Islet precursor cell (in vitro differentiated cells): Measurements from ENCODE around the gene ALDH3A1.
A peak's percentile ranks its signal among the peaks of the same experiment; 100 is the strongest.
"Not testable (repeated sequence)": the region's sequence is repeated elsewhere in the genome, so short reads cannot be mapped to it uniquely, and the experiment has no call there.

ENCODE experiments used
- DNase-seq: peaks from one replicate; pipeline ENCODE4 v3.0.0-alpha.2; 2018

Gene ALDH3A1

DNA sequence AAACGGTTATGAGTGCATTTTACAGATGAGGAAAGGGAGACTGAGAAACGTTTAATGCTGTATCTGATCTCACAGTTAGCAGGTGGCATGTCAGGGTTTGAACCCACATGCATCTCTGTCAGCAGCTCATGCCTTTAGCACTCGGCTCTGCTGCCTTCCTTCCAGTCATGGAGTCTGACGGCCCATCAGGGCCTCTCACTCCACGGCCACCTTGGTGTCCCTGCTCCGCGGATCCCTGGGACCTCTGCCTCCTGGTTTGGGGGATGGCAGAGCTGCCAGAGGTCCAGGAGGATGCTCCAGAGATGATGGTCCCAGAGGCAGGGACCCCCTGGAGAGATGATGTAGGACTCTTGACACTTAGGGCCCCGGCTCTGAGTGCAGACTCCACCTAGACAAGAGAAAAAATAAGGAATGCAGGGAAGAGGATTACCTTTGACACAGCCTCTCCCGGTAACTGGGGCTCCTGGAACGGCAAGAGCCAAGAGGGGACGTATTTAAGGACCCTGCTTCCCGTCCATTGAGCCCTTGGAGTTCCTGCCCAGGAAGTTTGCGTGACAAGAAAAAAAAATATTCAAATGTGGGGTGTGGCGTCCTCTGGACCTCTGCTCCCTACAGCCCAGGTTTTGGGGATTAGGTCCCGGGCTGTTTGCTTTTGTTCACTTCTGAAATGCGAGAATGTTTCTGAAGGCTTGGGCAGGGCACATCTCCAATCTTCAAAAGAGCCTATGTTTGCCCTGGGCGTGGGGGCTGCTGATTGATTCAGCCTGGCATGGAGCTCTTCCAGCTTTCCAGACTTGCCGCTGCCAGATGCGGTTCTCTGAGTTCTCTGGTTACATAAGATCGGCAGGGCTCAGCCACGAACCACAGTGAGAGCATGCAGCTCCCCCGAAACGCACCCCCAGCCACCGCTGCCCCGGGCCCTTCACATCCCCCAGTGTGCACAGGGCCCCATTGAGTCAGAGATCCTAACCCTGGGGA, at the start of gene ALDH3A1:
TSS of gene ALDH3A1 (minus strand) at position 470 of the 978 bp plus-strand sequence. CDS start 3,169 bp downstream, outside the sequence.
- DNase-seq, result no peak

DNA sequence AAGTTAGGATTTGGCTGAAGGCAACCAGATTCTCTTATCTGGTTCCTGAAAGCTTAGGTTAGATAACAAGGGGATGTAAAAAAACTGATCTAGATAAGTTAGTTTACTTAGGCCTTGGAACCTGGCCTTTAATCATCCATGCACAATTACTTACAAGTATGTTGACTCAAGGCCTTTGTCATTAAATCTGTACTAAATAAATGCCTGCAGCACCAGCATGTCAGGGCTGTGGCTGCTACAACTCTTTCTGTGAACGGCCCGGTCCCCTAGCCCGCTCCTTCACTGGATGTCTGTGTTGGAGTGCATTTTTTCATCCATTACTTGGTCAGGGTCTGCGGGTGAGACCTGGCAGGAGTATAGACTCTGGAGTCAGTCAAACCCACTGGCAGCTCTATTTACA, 48.4 kb upstream of the ALDH3A1 start:
- DNase-seq, result no peak

DNA sequence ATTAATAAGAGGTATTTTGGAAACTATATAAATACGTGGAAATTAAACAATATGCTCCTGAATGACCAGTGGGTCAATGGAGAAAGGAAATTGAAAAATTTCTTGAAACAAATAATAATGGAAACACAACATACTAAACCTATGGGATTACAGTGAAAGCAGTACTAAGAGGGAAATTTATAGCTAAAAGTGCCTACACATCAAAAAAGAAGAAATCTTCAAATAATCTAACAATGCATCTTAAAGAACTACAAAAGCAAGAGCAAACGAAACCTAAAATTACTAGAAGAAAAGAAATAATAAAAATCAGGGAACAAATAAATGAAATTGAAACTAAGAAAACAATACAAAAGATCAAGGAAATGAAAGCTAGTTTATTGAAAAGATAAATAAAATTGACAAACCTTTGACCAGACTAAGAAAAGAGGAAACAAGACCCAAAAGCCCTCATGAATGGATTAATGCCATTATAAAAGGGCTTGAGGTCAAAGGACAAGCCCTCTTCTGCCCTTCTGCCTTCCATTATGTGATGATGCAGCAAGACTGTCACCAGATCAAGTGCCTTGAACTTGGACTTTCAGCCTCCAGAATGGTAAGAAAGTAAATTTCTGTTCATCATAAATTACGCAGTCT, 43.9 kb upstream of the ALDH3A1 start:
- no peak for DNase-seq

DNA sequence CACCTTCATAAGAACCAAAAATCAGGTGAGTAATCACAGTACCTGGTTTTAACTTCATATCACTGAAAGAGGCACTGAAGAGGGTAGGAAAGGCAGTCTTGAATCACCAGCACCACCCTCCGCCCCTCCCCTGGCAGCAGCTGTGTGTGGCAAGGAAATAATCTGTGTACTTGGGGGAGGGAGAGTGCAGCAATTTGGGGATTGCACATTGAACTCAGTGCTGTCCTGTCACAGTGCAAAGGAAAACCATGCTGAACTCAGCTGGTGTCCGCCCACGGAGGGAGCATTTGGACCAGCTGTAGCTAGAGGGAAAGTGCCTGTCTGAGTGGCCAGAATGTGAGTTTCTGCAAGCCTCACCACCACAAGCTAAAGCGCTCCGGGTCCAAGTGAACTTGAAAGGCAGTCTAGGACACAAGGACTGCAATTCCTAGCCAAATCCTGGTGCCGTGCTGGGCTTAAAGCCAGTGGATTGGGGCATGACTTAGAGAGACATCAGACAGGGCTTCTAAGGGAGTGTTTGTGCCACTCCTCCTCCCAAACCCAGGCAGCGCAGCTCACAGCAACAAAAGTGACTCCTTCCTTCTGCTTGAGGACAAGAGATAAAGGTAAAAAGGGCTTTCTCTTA, 39.7 kb upstream of the ALDH3A1 start:
- no peak for DNase-seq

DNA sequence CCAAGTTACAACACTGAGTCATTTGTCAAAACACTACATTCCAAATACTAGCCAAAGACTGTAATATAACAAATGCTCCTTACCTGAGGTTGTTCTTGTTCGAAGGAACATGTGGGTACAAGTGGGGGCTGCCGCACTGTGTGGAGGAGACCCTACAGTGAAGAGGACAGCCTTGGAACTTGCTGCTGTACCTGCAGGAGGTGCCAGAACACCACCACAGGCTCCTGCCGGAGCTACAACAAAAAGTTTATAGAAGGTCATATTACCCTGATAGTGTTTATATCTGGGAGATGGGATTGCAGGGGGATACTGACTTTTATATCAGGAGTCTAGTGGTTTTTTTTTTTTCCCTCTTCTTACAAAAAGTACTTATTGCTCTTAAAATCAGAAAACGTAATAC, 37.8 kb upstream of the ALDH3A1 start:
- DNase-seq, result no peak

DNA sequence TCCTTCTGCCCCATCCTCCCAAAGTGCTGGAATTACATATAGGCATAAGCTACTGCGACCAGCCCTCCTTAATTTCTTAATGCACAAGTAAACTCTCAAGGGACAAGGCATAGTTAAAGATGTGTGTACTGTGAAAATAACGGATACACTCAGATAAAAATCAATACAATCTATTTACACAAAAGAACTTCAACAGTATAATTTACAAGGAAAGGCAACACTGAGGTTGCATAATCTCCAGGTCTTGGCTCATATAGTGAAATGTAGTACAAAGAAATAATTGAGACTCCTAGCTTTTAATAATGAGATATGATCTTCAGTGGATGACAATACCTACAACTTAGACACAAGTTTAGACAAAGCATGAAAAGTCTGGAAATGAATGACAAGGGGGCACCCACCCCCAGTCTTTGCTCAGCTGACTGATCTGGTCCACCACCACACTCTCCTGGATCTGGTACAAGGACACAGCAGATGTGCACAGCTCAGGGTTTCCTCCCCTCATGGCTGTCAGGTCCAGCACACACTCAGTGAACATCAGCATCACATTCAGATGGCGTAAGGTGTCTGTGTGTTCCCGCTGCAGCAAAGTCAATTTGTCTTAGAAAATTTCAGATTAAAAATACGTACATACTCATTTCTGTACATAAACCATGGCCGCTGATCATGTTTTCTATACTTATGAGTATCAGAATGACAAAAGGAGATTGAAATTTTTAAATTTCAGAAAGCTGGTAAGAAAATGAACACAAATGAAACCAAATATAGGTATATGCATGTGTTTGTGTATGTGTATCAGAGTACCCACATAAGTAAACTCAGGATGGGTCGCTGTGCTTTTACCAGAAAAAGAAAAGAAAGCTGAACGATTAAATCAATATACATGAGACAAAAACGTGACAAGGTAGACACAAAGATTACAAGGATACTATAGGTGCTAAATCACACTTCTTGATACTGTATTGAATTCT, 33.7 kb upstream of the ALDH3A1 start:
- no peak for DNase-seq

DNA sequence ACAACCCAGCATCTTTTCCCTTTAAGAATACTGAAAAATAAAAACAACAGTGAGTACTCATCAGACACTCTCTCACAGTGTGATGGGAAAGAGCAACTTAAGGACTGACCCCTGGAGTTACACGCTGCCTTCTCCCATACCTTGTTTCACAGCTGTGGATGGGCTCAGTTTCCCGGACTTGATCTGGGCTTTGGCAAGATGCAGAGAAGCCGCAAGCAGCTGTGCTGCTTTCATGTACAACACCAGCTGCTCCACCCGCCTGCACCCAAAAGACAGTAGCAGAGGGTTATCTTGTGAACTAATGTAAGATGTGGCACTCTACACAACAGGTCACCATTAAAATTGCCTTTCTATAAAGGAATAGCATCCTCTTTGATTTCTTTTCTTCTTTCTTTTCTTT, 32.7 kb upstream of the ALDH3A1 start:
- no peak for DNase-seq

DNA sequence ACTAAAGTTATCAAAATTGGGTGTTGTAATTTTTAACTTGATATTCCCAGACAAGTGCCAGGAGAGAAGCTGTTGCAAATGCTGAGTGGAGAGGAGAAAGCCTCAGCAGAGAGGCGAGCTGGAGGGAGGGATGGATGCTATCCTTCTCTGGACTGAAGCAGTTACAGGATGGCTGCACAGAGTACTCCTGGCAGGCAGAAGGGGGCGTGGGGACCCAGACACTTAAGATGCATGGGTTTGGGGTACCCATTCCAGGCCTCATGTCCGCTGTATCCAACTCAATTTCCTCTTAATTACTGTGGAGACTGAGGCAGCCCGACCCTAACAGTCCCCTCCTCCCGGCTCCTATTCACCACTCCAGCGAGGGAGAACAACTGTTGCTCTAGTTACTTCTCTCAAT, 25.4 kb upstream of the ALDH3A1 start:
- no peak for DNase-seq

DNA sequence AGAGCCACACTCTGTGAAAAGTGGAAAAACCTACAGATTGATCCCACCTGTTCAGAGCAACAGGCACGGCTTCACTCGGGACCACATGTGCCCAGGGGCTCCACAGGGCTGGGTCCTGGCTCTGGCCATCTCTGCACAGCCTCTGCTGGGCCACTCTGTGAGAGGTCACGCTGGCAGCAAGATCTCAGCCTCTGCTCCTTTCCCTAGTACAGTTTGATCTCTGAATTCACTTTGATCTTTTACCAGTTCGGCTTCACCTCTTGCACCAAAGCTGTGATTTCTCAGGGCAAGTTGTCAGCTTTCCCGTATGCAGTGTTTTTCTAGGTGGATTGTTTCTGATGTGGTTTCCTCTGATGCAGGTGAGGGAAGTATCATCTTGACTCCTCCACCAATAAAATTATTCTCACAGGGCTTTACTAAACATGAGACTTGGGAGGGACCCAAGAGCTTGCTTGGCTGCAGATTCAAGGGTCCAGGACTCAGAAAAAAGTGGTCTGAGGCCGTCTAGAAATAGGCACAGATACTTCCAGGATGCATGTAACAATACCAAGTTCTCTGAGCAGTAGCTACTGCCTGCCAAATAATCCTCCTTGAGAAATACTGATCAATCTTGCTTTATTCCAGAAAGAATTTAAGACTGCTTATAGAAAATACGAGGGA, 24.0 kb upstream of the ALDH3A1 start:
- DNase-seq, result no peak

DNA sequence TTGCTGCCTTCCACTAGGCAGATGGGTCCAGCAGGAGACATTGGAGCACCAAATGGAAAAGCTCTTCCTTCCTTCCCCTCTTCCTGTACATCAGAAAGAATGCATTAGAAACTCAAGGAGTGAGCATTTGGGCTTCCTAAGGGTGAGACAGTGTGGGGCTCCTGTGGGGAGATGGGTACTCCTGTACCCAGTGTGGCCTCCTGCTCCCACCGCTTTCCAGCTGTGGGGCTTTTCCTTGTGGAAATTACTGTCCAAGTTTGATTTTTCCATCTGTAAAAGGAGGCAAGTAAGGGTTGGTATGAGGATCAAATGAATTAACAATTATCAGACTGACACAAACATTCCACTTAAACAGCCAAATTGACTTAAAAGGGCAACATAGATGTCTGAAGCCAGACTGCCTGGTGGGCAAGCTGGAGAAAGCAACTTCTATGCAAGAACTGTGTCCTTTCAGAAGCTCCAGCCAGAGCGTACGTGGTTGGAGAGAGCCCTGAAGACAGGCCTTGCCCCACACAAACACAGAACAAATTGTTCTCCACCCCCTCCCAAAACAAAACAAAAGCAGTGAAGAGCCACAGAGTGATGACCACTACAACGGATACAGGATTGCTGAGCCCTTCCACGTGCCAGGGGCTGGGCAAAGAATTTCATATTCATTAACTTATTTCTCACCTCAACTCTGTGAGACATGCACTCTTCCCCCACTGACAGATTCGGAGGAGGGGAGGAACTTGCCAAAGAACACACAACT, 23.1 kb upstream of the ALDH3A1 start:
- DNase-seq, result no peak

DNA sequence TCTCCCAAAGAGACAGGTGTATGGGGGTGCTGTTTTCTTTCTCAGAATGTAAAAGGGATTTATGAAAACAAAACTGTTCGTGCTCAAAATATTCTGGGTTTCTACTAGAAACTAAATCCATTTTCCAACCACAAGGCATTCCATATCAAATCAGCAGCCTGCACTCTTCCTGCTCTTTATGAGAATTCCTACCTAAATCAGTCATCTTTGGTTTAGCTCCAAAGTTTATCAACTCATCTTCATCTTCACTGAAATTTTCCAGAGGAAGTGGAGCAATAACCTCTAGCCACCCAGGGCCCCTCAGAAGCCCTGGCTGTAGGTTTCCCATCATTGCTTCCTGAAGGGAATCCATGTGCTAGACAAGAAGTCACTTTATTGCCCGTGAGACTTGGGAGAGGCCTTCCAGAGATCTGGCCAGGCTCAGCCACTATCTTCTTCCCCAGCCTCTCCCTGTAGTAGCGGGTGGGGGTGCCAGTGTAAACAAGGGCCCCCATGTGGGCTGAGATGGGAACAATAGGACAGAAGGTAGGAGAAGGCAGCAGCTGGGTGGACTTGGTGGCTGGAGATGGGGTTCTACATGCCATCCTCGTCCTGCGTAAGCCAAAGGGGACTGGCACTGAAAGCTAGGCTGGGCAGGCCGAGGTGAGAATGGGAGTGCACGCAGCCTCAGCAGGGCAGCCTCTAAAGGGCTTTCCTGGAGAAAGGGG, 22.0 kb upstream of the ALDH3A1 start:
- DNase-seq, result no peak

DNA sequence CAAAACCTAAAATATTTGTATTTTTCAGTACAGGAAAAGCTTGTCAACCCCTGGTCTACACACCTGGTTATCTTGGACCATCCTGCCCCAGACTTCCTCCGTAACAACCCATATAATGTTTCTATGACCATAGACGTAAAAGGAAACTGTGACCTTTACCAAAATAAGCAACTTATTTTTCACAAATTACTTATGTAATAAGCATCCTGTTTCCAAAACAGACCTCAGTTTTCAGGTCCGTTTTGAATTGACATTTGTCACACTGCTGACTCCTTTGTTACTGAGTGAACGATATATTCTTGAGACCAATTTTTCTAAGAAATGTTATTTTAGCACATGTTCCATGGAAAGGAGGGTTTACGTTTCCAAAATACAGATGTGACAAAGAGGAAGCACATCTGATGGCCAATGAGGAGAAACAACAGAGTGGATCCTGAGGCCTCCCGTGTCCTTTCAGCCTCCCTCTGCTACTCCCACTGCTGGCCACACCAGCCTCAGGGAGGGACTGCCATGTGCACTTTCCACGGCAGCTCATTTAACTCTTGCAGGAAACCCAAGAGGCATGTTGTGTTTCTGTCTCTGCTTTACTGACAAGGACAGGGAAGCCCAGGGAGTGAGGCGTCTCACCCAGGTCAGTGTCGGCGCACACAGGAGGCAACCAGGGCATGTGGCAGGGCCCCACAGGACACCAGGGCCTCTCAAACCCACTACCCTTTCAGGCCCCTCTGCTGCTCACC, 20.1 kb upstream of the ALDH3A1 start:
- DNase-seq, result peak; percentile 59

DNA sequence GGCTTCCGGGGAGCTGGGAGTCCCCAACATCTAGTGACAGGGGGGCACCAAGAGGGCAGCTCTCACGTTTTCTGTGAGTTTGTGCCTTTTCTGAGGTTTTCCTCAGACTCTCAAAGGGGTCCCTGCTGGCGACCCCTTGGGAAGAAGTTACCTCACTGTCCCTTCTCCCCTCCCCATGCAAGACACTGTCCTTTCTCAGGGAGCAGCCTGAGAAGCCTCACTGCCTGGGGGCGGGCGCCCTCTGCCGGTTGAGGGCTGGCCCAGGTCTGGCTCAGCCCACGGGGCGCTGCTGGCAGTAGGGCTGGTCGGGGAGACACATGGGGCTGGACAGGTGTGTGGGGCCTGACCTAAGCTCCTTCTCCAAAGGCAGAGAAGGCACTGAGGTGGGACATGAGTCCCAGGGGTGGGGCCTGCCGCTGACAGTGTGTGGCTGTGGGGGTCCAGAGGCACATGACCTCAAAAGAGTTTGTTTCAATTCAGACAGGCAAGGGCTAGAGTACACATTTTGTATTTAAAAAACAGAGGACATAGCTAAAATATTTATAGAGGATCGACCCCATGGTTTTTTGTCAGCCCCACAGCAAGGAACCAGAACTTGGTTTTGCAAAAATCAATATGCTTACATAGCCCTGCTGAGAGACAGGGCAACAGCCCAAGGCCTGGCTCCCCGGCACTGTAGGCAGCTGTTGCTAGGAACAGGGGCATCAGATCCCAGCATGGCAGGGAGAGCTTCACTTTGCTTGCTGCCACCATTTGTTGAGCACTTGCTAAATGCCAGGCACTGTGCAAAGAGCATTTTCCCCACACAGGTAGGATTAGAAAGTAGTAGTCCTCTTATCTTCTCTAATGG, 18.5 kb upstream of the ALDH3A1 start:
- DNase-seq, result peak; percentile 91

DNA sequence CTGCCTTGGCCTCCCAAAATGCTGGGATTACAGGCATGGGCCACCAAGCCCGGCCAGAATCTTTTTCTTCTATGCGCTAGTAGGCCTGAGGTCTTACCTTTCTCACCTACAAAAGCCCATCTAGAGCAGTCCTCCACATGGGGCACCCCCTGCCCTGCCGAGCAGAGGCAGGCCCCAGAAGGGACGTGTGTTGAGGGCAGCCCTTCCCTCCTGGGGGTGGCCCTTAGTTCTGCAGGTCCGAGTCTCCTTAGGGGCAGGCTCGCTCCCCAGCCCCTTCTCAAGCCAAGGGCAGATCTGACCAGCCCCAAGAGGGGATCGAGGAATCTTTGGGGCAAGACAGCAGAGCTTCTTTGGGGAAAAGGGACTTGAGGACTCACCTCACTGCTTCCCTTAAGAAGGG, 17.9 kb upstream of the ALDH3A1 start:
- no peak for DNase-seq

DNA sequence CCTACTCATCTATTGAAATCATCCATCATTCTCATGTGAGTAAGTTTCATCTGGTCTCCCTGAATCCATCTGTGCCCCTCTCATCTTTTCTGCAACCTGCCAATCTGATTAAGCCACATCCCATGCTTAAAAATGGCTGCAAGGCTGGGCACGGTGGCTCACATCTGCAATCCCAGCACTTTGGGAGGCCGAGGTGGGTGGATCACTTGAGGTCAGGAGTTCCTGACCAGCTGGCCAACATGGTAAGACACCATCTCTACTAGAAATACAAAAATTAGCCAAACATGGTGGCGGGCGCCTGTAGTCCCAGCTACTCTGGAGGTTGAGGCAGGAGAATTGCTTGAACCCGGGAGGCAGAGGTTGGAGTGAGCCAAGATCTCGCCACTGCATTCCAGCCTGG, 15.9 kb upstream of the ALDH3A1 start:
- not testable (repeated sequence) for DNase-seq

DNA sequence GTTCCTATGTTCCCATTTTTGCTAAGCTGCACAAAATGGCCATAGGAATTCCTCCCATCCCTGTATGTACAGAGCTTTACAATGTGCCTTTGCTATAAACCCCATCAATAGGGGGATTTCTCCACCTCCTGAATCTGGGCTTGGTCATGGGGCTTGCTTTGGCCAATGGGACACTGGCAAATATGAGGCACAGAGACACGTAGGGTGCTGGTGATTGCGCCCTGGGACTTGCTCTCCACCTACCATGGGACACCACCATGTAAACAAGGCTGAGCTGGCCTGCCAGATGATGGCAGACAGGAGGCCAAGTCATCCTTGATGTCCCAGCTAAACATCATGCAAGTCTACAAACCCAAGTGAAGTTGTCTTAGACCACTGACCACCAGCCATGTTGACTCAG, 15.3 kb upstream of the ALDH3A1 start:
- DNase-seq, result no peak

DNA sequence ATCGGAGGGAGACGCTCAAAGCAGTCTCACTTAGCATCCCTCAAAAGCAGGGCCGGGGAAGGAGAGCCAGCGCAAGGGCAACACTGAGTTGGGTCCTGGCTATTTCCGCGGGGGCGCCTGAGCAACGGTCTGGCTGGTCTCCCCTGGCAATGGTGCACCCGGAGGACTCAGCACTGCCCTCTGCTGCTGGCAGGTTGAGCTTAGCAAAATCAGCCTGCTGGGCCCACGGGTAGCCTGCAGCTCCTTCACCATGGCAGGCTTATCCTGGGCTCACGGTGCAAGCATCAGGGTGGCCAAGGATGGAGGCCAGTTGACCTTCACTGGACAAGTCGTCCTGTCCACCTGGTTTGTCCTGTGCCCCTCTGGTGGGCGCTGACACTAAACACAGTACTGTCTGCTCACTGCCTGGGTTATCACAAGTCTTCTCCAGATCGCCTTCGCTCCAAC, 14.4 kb upstream of the ALDH3A1 start:
- DNase-seq, result peak; percentile 92

DNA sequence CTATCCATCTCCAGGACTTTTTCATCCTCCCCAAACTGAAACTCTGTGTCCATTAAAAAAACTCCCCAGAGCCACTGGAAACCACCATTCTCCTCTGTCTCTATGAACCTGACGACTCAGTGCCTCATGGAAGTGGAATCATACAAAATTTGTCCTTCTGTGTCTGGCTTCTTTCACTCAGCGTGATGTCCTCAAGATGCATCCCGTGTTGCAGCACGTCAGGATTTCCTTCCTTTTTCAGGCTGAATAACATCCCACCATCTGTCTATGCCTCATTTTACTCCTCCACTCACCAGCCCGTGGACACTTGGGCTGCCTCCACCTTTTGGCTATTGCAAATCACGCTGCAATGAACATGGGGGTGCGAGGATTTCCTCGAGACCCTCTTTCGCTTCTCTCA, 12.6 kb upstream of the ALDH3A1 start:
- DNase-seq, result peak; percentile 43
